Measurements from ENCODE around the gene GTPBP3. TPM values are rescaled to one million over a fixed set of nuclear protein-coding genes. Genes with fewer than 3 reads are reported as not detected.

Gene GTPBP3
- total RNA-seq, 4 donors from 2014 or later: 6.7 to 21.3 (median 11.1) TPM

DNA sequence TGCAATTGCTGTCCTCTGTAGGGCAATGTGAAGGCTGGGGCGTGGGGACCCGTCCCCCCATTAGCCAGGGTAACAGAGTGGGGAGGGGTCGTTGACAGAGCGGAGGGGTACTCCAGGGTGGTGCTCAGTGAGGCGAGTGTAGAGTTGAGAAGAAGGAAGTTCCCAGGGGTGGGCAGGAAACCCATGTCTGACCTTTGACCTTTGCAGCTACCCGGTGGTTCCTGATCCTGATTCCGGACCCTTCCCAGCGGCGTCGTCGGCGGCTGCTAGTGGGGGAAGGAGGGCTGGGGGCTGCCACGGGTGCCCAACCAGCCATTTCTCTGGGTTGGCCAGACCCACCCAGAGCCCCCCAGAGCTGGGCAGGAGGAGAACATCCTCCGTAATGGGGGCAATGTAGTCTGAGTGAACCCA, 41.9 kb downstream of the GTPBP3 start:
- in situ Hi-C loops (cut with MboI; ENCODE audit: low sequenced_read_pairs in 4 of 4): no loop called here
- intact Hi-C loops (cut with DNase I; ENCODE audit: low total_unique reads): no loop called here
- DNase-seq: no peak
- Histone ChIP-seq H3K4me1 (peaks cover 19% of the 10 kb centered on the region in 2 donors), H3K27me3 (no peaks in the 10 kb centered on the region), H3K9me3 (no peaks in the 10 kb centered on the region), H3K27ac (peak overlapping the region in 2 of 4 donors; percentile 48 to 50), H3K4me3 (no peak overlapping the region), H3K36me3 (no peaks in the 10 kb centered on the region)
- ATAC-seq: no peak
- TF ChIP-seq, protein P1, sequence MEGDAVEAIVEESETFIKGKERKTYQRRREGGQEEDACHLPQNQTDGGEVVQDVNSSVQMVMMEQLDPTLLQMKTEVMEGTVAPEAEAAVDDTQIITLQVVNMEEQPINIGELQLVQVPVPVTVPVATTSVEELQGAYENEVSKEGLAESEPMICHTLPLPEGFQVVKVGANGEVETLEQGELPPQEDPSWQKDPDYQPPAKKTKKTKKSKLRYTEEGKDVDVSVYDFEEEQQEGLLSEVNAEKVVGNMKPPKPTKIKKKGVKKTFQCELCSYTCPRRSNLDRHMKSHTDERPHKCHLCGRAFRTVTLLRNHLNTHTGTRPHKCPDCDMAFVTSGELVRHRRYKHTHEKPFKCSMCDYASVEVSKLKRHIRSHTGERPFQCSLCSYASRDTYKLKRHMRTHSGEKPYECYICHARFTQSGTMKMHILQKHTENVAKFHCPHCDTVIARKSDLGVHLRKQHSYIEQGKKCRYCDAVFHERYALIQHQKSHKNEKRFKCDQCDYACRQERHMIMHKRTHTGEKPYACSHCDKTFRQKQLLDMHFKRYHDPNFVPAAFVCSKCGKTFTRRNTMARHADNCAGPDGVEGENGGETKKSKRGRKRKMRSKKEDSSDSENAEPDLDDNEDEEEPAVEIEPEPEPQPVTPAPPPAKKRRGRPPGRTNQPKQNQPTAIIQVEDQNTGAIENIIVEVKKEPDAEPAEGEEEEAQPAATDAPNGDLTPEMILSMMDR (IDR thresholded peaks at IDR 0.05 in 4 of 5, conservative IDR thresholded peaks at IDR 0.05 in 1 of 5): no peak
- TF ChIP-seq POLR2A (IDR thresholded peaks at IDR 0.05): no peak

DNA sequence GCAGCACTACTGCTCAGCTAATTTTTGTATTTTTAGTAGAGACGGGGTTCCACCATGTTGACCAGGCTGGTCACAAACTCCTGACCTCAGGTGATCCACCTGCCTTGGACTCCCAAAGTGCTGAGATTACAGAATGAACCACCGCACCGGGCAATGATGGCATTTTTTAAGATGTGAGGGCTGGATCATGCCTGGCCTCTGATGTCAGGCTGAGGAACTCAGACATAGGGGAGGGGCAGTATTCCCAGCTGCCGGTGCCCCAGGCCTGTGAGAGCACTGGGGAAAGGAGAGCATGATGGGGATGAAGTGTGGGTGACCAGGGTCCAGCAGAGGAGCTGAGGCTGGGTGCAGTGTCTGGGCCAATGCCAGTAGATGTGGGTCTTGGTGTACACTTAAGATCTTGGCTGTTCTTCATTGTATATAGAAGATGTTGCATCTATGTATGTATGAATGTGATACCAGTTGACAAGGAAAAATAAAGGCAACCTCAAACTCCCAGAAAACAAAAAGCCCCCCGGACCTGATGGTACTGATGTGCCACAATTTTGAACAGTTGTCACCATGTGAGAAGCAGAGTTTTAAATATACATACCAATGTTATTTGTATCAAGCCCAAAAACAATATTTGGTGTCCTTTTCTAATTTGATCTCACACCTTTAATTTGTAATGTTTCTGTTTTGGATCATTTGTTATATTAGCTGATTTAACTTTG, 43.2 kb downstream of the GTPBP3 start:
- no peaks in the 10 kb centered on the region for H3K9me3 ChIP-seq
- TF ChIP-seq, protein P1 (IDR thresholded peaks at IDR 0.05 in 4 of 5, conservative IDR thresholded peaks at IDR 0.05 in 1 of 5): no peak
- TF ChIP-seq POLR2A (IDR thresholded peaks at IDR 0.05): no peak
- no peak for ATAC-seq
- intact Hi-C loops (cut with DNase I; ENCODE audit: low total_unique reads): no loop called here
- no peak for DNase-seq
- peak overlapping the region in 1 of 4 donors; percentile 48 for H3K27ac ChIP-seq
- H3K4me1 ChIP-seq: peaks cover 11 to 15% of the 10 kb centered on the region in 2 donors
- H3K4me3 ChIP-seq: no peak overlapping the region
- H3K36me3 ChIP-seq: no peaks in the 10 kb centered on the region
- in situ Hi-C loops (cut with MboI; ENCODE audit: low sequenced_read_pairs in 4 of 4): no loop called here
- H3K27me3 ChIP-seq: no peaks in the 10 kb centered on the region

DNA sequence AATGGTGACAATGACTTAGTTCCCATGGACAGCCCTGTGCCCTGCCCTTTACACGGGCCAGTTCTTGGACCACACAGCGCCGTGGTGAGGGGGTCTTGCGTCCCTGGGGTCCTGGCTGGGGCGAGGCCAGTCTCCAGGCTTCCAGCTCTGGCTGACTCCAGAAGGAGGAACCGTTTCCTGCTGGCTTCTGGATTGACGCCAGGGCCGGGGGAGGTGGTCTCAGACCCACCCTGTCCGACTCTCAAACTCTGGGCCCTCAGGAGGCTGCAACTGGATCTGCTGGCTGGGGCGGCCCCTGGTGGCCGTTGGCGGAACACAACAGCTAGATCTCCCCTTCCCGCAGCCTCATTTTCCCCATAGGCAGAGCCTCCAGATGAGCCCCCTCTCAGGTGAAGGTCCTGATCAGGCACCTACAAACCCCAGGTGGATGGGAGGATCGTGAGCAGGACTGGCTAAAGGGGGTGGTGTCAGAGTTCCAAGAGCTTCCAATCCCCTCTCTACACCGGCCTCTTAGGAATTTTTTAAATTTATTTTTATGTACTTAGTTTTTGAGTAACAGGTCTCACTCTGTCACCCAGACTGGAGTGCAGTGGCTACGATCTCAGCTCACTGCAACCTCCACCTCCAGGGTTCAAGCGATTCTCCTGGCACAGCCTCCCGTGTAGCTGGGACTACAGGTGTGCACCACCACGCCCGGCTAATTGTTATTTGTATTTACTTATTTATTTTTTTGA, 48.7 kb downstream of the GTPBP3 start:
- peaks cover 4 to 6% of the 10 kb centered on the region in 2 donors for H3K4me1 ChIP-seq

DNA sequence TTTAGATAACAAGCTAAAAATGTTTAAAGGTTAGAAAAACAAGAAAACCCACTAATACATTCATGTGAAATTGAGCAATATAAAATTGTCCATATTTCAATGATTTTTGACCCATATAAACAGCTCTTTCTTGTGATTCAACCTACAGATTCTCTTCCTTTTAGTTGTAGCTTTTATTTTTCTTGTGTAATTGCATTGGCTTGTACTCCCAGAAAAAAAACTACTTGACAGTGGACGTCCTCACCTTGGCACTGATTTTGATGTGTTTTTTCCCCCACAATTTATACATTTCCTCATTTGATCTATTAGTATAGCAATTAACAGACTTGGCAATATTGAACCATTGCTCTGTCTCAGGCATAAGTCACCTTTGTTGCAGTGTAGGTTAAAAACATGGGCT, 51.9 kb downstream of the GTPBP3 start:
- Histone ChIP-seq H3K4me3 (no peak overlapping the region), H3K36me3 (no peaks in the 10 kb centered on the region), H3K27ac (no peak overlapping the region), H3K27me3 (peaks cover 16 to 29% (median 27%) of the 10 kb centered on the region in 3 donors), H3K4me1 (peaks cover 6% of the 10 kb centered on the region in 2 donors), H3K9me3 (no peaks in the 10 kb centered on the region)
- DNase-seq: no peak
- in situ Hi-C loops (cut with MboI; ENCODE audit: low sequenced_read_pairs in 4 of 4): loop anchor here (5.0 kb wide), 1 partner anchor 42 kb away; no protein-coding TSS in a partner anchor
- no peak for ATAC-seq
- intact Hi-C loops (cut with DNase I; ENCODE audit: low total_unique reads): no loop called here
- TF ChIP-seq POLR2A (IDR thresholded peaks at IDR 0.05): no peak
- TF ChIP-seq, protein P1 (IDR thresholded peaks at IDR 0.05 in 4 of 5, conservative IDR thresholded peaks at IDR 0.05 in 1 of 5): no peak

More for the DNA sequence above, 48.7 kb downstream of the GTPBP3 start:
- Histone ChIP-seq H3K36me3 (no peaks in the 10 kb centered on the region), H3K4me3 (no peak overlapping the region), H3K9me3 (no peaks in the 10 kb centered on the region), H3K27ac (no peak overlapping the region), H3K27me3 (peaks cover 8 to 16% (median 15%) of the 10 kb centered on the region in 3 donors)
- intact Hi-C loops (cut with DNase I; ENCODE audit: low total_unique reads) (loop anchor here (1.0 kb wide), 1 partner anchor 40 kb away; no protein-coding TSS in a partner anchor), in situ Hi-C loops (cut with MboI; ENCODE audit: low sequenced_read_pairs in 4 of 4) (loop anchor here (5.0 kb wide), 1 partner anchor 39 kb away; no protein-coding TSS in a partner anchor)
- DNase-seq (peak in 1 of 2 donors; percentile 44), ATAC-seq (peak; percentile 50 to 58)
- TF ChIP-seq POLR2A (IDR thresholded peaks at IDR 0.05): no peak
- TF ChIP-seq, protein P1 (IDR thresholded peaks at IDR 0.05 in 4 of 5, conservative IDR thresholded peaks at IDR 0.05 in 1 of 5): peak; percentile 87 to 96 (median 92)
